Sigmoid colon (tissue), 4 donors: Measurements from ENCODE around the gene LTB.

Experiments used
- CTCF ChIP-seq, 4 experiments: fragments of 450-650 bp in 3 of 4; fragments of 200-600 bp in 1 of 4; IDR thresholded peaks; one replicate each; pipeline ENCODE4 v1.5.1; 2016 to 2019; ENCODE audit warnings: antibody characterized with exemption in 4 of 4, mild to moderate bottlenecking in 3 of 4, moderate library complexity in 2 of 4
- POLR2A ChIP-seq, 2 donors: fragments of 450-650 bp; IDR thresholded peaks; one replicate each; pipeline ENCODE4 v1.6.1; 2016; ENCODE audit warnings: antibody characterized with exemption in 2 of 2, mild to moderate bottlenecking in 2 of 2, moderate library complexity in 2 of 2
- POLR2AphosphoS5 ChIP-seq, 4 donors: sonication (generic); formaldehyde crosslinking; IDR thresholded peaks; one replicate each; pipeline ENCODE4 v1.6.1; 2017; ENCODE audit warnings: antibody characterized with exemption in 4 of 4

- TF ChIP-seq CTCF (IDR thresholded peaks at IDR 0.05) (no peak), POLR2A (IDR thresholded peaks at IDR 0.05) (no peak), POLR2AphosphoS5 (IDR thresholded peaks at IDR 0.05) (no peak)
Observed at GRCh38 chr6:31540640-31541039, 41.6 kb downstream of the LTB start.
